Measurements from ENCODE around the gene STRBP. TPM values are rescaled to one million over a fixed set of nuclear protein-coding genes. Genes with fewer than 3 reads are reported as not detected.
"Not testable (repeated sequence)": the region's sequence is repeated elsewhere in the genome, so short reads cannot be mapped to it uniquely, and the experiment has no call there.

The STRBP gene
- total RNA-seq, 1 donor from 2014 or later = 11.7 TPM

- Mint-ChIP-seq H3K36me3 (ENCODE audit: low read depth) (no peaks in the 10 kb centered on the region), H3K4me1 (ENCODE audit: low read depth) (peaks cover 10% of the 10 kb centered on the region), H3K9me3 (ENCODE audit: low read depth) (no peaks in the 10 kb centered on the region), H3K27ac (ENCODE audit: unreplicated experiment) (no peak overlapping the region), H3K27me3 (ENCODE audit: low read depth) (no peaks in the 10 kb centered on the region), H3K4me3 (ENCODE audit: unreplicated experiment) (no peak overlapping the region)
- DNase-seq (ENCODE audit: low spot score) = no peak
- no peak for TF ChIP-seq CTCF (IDR thresholded peaks at IDR 0.05)
These were observed 34.2 kb upstream of the STRBP start for GRCh38 chr9:123302348-123303214.

DNA sequence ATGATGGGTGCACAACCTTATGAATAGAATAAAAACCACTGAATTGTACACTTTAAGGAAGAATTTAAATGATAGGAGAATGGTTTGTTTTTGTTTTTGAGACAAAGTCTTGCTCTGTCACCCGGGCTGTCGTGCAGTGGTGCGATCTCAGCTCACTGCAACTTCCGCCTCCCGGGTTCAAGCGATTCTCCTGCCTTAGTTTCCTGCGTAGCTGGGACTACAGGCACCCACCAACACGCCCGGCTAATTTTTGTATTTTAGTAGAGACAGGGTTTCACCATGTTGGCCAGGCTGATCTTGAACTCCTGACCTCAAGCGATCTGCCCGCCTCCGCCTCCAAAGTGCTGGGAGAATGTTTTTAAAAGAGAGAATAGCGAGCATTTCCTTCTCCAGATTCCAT lies 33.5 kb upstream of the STRBP start:
- H3K4me1 Mint-ChIP-seq (ENCODE audit: low read depth); H3K9me3 Mint-ChIP-seq (ENCODE audit: low read depth); H3K27ac Mint-ChIP-seq (ENCODE audit: unreplicated experiment); H3K4me3 Mint-ChIP-seq (ENCODE audit: unreplicated experiment); H3K36me3 Mint-ChIP-seq (ENCODE audit: low read depth); DNase-seq (ENCODE audit: low spot score); H3K27me3 Mint-ChIP-seq (ENCODE audit: low read depth): not testable (repeated sequence)

DNA sequence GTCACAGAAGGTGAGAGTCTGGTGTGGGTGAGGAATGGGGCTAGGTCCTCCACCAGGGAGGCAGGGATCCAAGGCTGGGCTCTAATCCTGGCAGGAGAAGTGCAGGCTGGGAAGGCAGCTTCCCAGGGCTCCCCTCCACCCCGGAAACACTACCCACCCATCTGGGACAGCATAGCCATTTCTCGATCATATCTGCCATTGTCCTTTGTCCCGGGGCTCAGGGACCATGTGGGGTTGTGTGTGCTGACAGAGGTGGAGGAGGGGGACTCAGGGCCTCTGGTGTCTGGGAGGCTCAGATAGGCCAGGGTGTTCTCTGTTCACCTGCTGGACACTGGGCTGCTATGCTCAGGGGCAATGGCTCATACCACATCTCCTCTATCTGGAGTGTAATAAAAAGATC lies 32.2 kb upstream of the STRBP start:
- Mint-ChIP-seq H3K27me3 (ENCODE audit: low read depth) (no peaks in the 10 kb centered on the region), H3K4me3 (ENCODE audit: unreplicated experiment) (no peak overlapping the region), H3K36me3 (ENCODE audit: low read depth) (no peaks in the 10 kb centered on the region), H3K27ac (ENCODE audit: unreplicated experiment) (no peak overlapping the region), H3K4me1 (ENCODE audit: low read depth) (peaks cover 5% of the 10 kb centered on the region), H3K9me3 (ENCODE audit: low read depth) (no peaks in the 10 kb centered on the region)
- TF ChIP-seq CTCF (IDR thresholded peaks at IDR 0.05) = no peak
- no peak for DNase-seq (ENCODE audit: low spot score)

DNA sequence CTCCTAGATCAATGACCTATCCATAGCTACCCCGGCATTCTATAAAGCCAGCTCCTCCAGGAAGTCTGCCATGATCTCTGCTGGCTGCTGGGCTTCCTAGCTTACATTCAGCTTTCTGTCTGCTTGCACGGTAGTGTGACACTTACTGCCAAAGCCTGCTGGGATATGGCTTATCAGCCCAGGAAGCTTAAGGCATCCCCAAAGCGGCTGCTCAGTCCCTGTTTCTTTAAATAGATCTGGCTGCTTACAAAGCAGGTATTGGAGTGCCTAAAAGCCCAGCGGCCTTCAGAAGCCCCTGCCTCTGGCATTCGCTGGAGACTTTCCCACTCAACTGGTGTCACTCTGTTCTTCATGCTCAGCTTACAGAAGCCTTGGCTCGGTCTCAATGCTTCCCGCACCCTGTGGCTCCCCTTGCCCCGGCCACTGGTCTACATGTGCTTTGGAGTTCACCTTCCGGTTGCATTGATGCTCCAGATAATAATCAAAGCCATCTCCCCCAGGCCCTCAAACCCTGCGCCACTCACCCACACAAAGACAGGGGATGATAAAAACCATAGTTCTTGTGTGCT lies 31.3 kb upstream of the STRBP start:
- Mint-ChIP-seq H3K27me3 (ENCODE audit: low read depth) (no peaks in the 10 kb centered on the region), H3K36me3 (ENCODE audit: low read depth) (no peaks in the 10 kb centered on the region), H3K9me3 (ENCODE audit: low read depth) (no peaks in the 10 kb centered on the region), H3K27ac (ENCODE audit: unreplicated experiment) (no peak overlapping the region), H3K4me1 (ENCODE audit: low read depth) (no peaks in the 10 kb centered on the region), H3K4me3 (ENCODE audit: unreplicated experiment) (no peak overlapping the region)
- TF ChIP-seq CTCF (IDR thresholded peaks at IDR 0.05) = no peak
- no peak for DNase-seq (ENCODE audit: low spot score)

- no peak for DNase-seq (ENCODE audit: low spot score)
- Mint-ChIP-seq H3K9me3 (ENCODE audit: low read depth) (no peaks in the 10 kb centered on the region), H3K27me3 (ENCODE audit: low read depth) (peaks cover 10% of the 10 kb centered on the region), H3K27ac (ENCODE audit: unreplicated experiment) (no peak overlapping the region), H3K36me3 (ENCODE audit: low read depth) (no peaks in the 10 kb centered on the region), H3K4me1 (ENCODE audit: low read depth) (no peaks in the 10 kb centered on the region), H3K4me3 (ENCODE audit: unreplicated experiment) (no peak overlapping the region)
- TF ChIP-seq CTCF (IDR thresholded peaks at IDR 0.05) = no peak
These were observed 27.8 kb upstream of the STRBP start for GRCh38 chr9:123296174-123296573.
